K562 (cell line): Measurements from ENCODE around the gene TLR2. TPM values are rescaled to one million over a fixed set of nuclear protein-coding genes. Genes with fewer than 3 reads are reported as not detected.

ENCODE experiments used
- ATAC-seq: fragments of 200-7000 bp; cut with Tn5 transposase; 3 replicates; pipeline ENCODE4 v1.9.1; 2020; ENCODE audit warnings: moderate library complexity
- BruUV-seq: library from RNA; stranded (reverse); fragments of 400-500 nt; replicated peaks from 2 replicates; lab custom pipeline; 2021; lab: Mats Ljungman, UMichigan
- CTCF ChIA-PET: fragments of 300-600 bp; formaldehyde crosslinking; extraction: SDS; loops from one replicate; lab custom pipeline; 2021; ENCODE audit warnings: low intra/inter-chr PET ratio; lab: Yijun Ruan, JAX
- POLR2A ChIA-PET: fragments of 300-600, 350-650 bp; sonication (Branson Sonifier 250); formaldehyde crosslinking; extraction: SDS; loops from one replicate; lab custom pipeline; 2021; ENCODE audit warnings: antibody characterized with exemption, inconsistent platforms; lab: Yijun Ruan, JAX
- DNase-seq, 4 experiments: peaks; one replicate each; pipeline versions ENCODE4 v3.0.0 to v3.0.0-alpha.2; 2011 to 2018; ENCODE audit warnings: low spot score in 3 of 4, mixed read lengths in 3 of 4; ENCODE audit errors: extremely low read depth in 1 of 4
- FAIRE-seq: peaks from 2 replicates; lab custom pipeline; 2011; peaks lifted over from hg19 to GRCh38; lab: Jason Lieb, UNC
- H2AFZ ChIP-seq: 2 replicates; pipeline ENCODE4 v1.6.0; 2011; ENCODE audit warnings: low read depth, low read length, control low read depth, inconsistent platforms
- H3K27ac ChIP-seq: fragments of 200-600 bp; 3 replicates; pipeline ENCODE4 v1.8.0; 2011; ENCODE audit warnings: low read depth, mild to moderate bottlenecking, control low read depth, inconsistent platforms, low read length, moderate library complexity, mixed read lengths; ENCODE audit errors: extremely low read depth
- H3K27me3 ChIP-seq, 2 experiments: fragments of 300-600 bp in 1 of 2; 2 replicates in 1 of 2; 3 replicates in 1 of 2; pipeline versions ENCODE4 v1.6.0 to v1.8.0; 2011; ENCODE audit warnings: inconsistent platforms in 2 of 2, low read length in 2 of 2, mild to moderate bottlenecking in 1 of 2, mixed read lengths in 1 of 2, moderate library complexity in 1 of 2; ENCODE audit not compliant: control insufficient read depth in 2 of 2, insufficient read depth in 2 of 2
- H3K36me3 ChIP-seq: fragments of 300-600 bp; 3 replicates; pipeline ENCODE4 v1.8.0; 2011; ENCODE audit warnings: mild to moderate bottlenecking, low read length, inconsistent platforms; ENCODE audit not compliant: control insufficient read depth, insufficient read depth
- H3K4me1 ChIP-seq, 2 experiments: fragments of 200-600 bp in 1 of 2; replicated peaks in 1 of 2; 2 replicates in 1 of 2; 3 replicates in 1 of 2; pipeline versions ENCODE4 v1.5.1 to v1.8.0; 2011; ENCODE audit warnings: inconsistent platforms in 2 of 2, low read length in 2 of 2, mild to moderate bottlenecking in 1 of 2, mixed read lengths in 1 of 2, moderate library complexity in 1 of 2; ENCODE audit not compliant: control insufficient read depth in 2 of 2, insufficient read depth in 2 of 2
- H3K4me2 ChIP-seq: 2 replicates; pipeline ENCODE4 v1.6.1; 2011; ENCODE audit warnings: low read length, control low read depth, inconsistent platforms, mixed read lengths; ENCODE audit not compliant: insufficient read depth
- H3K4me3 ChIP-seq: fragments of 200-600 bp; sonication (generic), shearing (Covaris generic); 2 replicates; pipeline ENCODE4 v1.5.1; 2016; ENCODE audit warnings: control low read depth, inconsistent platforms
- H3K79me2 ChIP-seq: fragments of 200-600 bp; 3 replicates; pipeline ENCODE4 v1.8.0; 2011; ENCODE audit warnings: low read length, inconsistent platforms; ENCODE audit not compliant: control insufficient read depth, insufficient read depth
- H3K9ac ChIP-seq, 2 experiments: 2 replicates each; pipeline versions ENCODE4 v1.6.0 to v1.6.1; 2011; ENCODE audit warnings: low read depth in 2 of 2, low read length in 2 of 2, control low read depth in 1 of 2, inconsistent platforms in 1 of 2, mild to moderate bottlenecking in 1 of 2, mixed read lengths in 1 of 2; ENCODE audit not compliant: insufficient read depth in 1 of 2
- H3K9me1 ChIP-seq: one replicate; pipeline ENCODE4 v1.6.0; 2011; ENCODE audit warnings: inconsistent platforms, mild to moderate bottlenecking, low read length, moderate library complexity; ENCODE audit not compliant: control insufficient read depth, insufficient read depth
- H3K9me3 ChIP-seq: replicated peaks from 2 replicates; pipeline ENCODE4 v1.5.1; 2011; ENCODE audit warnings: low read depth, low read length, inconsistent platforms; ENCODE audit not compliant: control insufficient read depth, insufficient read depth
- H4K20me1 ChIP-seq: replicated peaks from 2 replicates; pipeline ENCODE4 v1.6.1; 2011; ENCODE audit warnings: low read length, inconsistent platforms, mixed read lengths; ENCODE audit not compliant: control insufficient read depth, insufficient read depth
- ELK1 ChIP-seq: sonication (generic); formaldehyde crosslinking; IDR thresholded peaks from 2 replicates; pipeline ENCODE4 v1.8.1; 2022; ENCODE audit warnings: missing genetic modification reagents
- MYBL2 ChIP-seq, 2 experiments: fragments of 450-650 bp in 1 of 2; sonication (generic) in 1 of 2; formaldehyde crosslinking in 1 of 2; IDR thresholded peaks; 2 replicates each; pipeline versions ENCODE4 v1.6.1 to v1.8.1; 2017 to 2022; ENCODE audit warnings: borderline replicate concordance in 1 of 2, inconsistent platforms in 1 of 2, low read depth in 1 of 2, mild to moderate bottlenecking in 1 of 2, missing genetic modification reagents in 1 of 2, moderate library complexity in 1 of 2
- NFYB ChIP-seq: IDR thresholded peaks from 2 replicates; pipeline ENCODE4 v1.6.1; 2011; ENCODE audit warnings: mild to moderate bottlenecking, moderate library complexity; ENCODE audit not compliant: insufficient read length; ENCODE audit errors: extremely low read depth
- RFX1 ChIP-seq: fragments of 450-650 bp; IDR thresholded peaks from 2 replicates; pipeline ENCODE4 v1.6.1; 2016; ENCODE audit warnings: mild to moderate bottlenecking, moderate library complexity
- SNRNP70 ChIP-seq: fragments of 200-400 bp; formaldehyde crosslinking; optimal IDR thresholded peaks from 2 replicates; pipeline ENCODE3; 2017; ENCODE audit warnings: low read depth, low read length
- TCF7L2 ChIP-seq: fragments of 150-350 bp; IDR thresholded peaks from 2 replicates; pipeline ENCODE4 v1.6.1; 2016; ENCODE audit warnings: low read depth, mild to moderate bottlenecking, low read length, moderate library complexity
- WHSC1 ChIP-seq: IDR thresholded peaks from one replicate; pipeline ENCODE4 v1.6.1; 2012; ENCODE audit warnings: low read length, control low read depth, inconsistent platforms
- ZBTB9 ChIP-seq: fragments of 450-650 bp; formaldehyde crosslinking; IDR thresholded peaks from 2 replicates; pipeline ENCODE4 v1.4.0; 2020; ENCODE audit warnings: mild to moderate bottlenecking, moderate library complexity
- WGBS: fragments of 100-300 bp; shearing (Covaris generic); methylation state at CpG from one replicate; pipeline ENCODE4 v1.1.6; 2016; ENCODE audit warnings: low coverage, mixed read lengths; ENCODE audit not compliant: insufficient coverage; ENCODE audit errors: missing lambda C conversion rate; 5-methylcytosine and 5-hydroxymethylcytosine counted together
- in situ Hi-C: fragments of 300-500 bp; cut with MboI; formaldehyde crosslinking; loops from 4 replicates; pipeline ENCODE4 v1.15.0; 2018; ENCODE audit warnings: inconsistent platforms, mixed read lengths
- intact Hi-C: fragments of 100-400 bp; cut with micrococcal nuclease; formaldehyde crosslinking; loops from 2 replicates; pipeline ENCODE4 v1.14.2; 2022
- polyA plus RNA-seq, 8 experiments: library from polyadenylated mRNA; depleted of rRNA in 4 of 8; stranded (reverse) in 5 of 8; unstranded in 3 of 8; fragments of >200 nt; fragmentation: Nextera tagmentation in 2 of 8; fragmentation: Illumina TruSeq in 1 of 8; extraction: Ambion mirVana in 2 of 8; extraction: Trizol in 1 of 8; gene quantifications; 2 replicates each; pipeline versions ENCODE4 v1.2.1 to v1.2.3, GENCODE V29; 2011 to 2014; ENCODE audit warnings: inconsistent platforms in 1 of 8, missing spikeins in 1 of 8
- total RNA-seq, 7 experiments: library from RNA; depleted of rRNA in 6 of 7; stranded (reverse); fragments of >200 nt in 6 of 7; fragmentation: Illumina TruSeq in 2 of 7; extraction: Trizol in 2 of 7; gene quantifications; 2 replicates each; pipeline versions ENCODE4 v1.2.1 to v1.2.3, GENCODE V29; 2011 to 2021; ENCODE audit warnings: low replicate concordance in 1 of 7

TLR2 gene
- total and polyA plus RNA-seq, 9 of the 15 experiments (the other 6 are each of a cell fraction or from before 2014, with no cell fraction given): 0.09 to 0.11 TPM; not detected in 7

- no peak for FAIRE-seq
- Histone ChIP-seq H3K4me1 (no peaks in the 10 kb centered on the region), H3K79me2 (no peaks in the 10 kb centered on the region), H3K27ac (no peak overlapping the region), H4K20me1 (no peaks in the 10 kb centered on the region), H3K27me3 (no peaks in the 10 kb centered on the region), H3K9ac (no peak overlapping the region), H2AFZ (no peak overlapping the region), H3K4me2 (no peak overlapping the region), H3K9me3 (no peaks in the 10 kb centered on the region; the same call in 1 of the 2 replicates), H3K4me3 (no peak overlapping the region), H3K36me3 (no peaks in the 10 kb centered on the region), H3K9me1 (no peaks in the 10 kb centered on the region)
- ChIA-PET POLR2A (no interaction called here), CTCF (no interaction called here)
- ATAC-seq: no peak
- in situ Hi-C loops (no loop called here), intact Hi-C loops (no loop called here)
- no TSS peak for BruUV-seq
- no peak for DNase-seq
- 0% methylated on average over 3 of the region's 3 CpGs for WGBS
- TF ChIP-seq NFYB (no peak), SNRNP70 (no peak), MYBL2 (IDR thresholded peaks at IDR 0.05; ENCODE audit: low read depth) (no peak), MYBL2 (CRISPR knock-in tag; IDR thresholded peaks at IDR 0.05; ENCODE audit: borderline replicate concordance) (no peak), WHSC1 (no peak), TCF7L2 (no peak), RFX1 (no peak), ELK1 (CRISPR knock-in tag) (no peak), ZBTB9 (CRISPR knock-in tag) (no peak)
These were observed 14.2 kb upstream of the TLR2 start for GRCh38 chr4:153669838-153670237.
